Upper lobe of right lung (tissue), 1 donor: ENCODE measurements around the gene INSYN1. TPM values are rescaled to one million over a fixed set of nuclear protein-coding genes. Genes with fewer than 3 reads are reported as not detected.

ENCODE experiments used
- ATAC-seq: fragments of 200-7000 bp; cut with Tn5 transposase; one replicate; pipeline ENCODE4 v1.9.1; 2020; ENCODE audit warnings: mild to moderate bottlenecking, moderate library complexity
- DNase-seq: peaks from one replicate; pipeline ENCODE4 v3.0.0-alpha.2; 2020
- H3K27ac ChIP-seq: fragments of 200-600 bp; one replicate; pipeline ENCODE4 v1.8.0; 2022
- H3K27me3 ChIP-seq: fragments of 200-600 bp; one replicate; pipeline ENCODE4 v1.8.0; 2022; ENCODE audit warnings: mild to moderate bottlenecking
- H3K36me3 ChIP-seq: fragments of 200-600 bp; one replicate; pipeline ENCODE4 v1.8.0; 2022
- H3K4me1 ChIP-seq: fragments of 200-600 bp; one replicate; pipeline ENCODE4 v1.8.0; 2022
- H3K4me3 ChIP-seq: fragments of 200-600 bp; one replicate; pipeline ENCODE4 v1.8.0; 2022; ENCODE audit warnings: mild to moderate bottlenecking
- H3K9me3 ChIP-seq: fragments of 200-600 bp; one replicate; pipeline ENCODE4 v1.8.0; 2022
- intact Hi-C: fragments of 100-400 bp; cut with DNase I; formaldehyde crosslinking; loops from one replicate; pipeline ENCODE4 v1.11.0; 2022
- total RNA-seq: library from RNA; stranded (reverse); fragmentation: NEBNext Ultra II Directional; extraction: Animal tissue kit (Norgen Biotek cat#: 25700); gene quantifications from one replicate; pipeline ENCODE4 v1.2.1, GENCODE V29; 2021
- TF ChIP-seq, protein P1 (sequence below): fragments of 200-600 bp; IDR thresholded peaks from one replicate; pipeline ENCODE4 v1.8.0; 2022; ENCODE audit warnings: antibody characterized with exemption
- donor health status: DM: no; HTN: yes; CAD: no; lungs with severe emphysema.

Gene INSYN1
- total RNA-seq, 1 donor from 2014 or later = 6.2 TPM

DNA sequence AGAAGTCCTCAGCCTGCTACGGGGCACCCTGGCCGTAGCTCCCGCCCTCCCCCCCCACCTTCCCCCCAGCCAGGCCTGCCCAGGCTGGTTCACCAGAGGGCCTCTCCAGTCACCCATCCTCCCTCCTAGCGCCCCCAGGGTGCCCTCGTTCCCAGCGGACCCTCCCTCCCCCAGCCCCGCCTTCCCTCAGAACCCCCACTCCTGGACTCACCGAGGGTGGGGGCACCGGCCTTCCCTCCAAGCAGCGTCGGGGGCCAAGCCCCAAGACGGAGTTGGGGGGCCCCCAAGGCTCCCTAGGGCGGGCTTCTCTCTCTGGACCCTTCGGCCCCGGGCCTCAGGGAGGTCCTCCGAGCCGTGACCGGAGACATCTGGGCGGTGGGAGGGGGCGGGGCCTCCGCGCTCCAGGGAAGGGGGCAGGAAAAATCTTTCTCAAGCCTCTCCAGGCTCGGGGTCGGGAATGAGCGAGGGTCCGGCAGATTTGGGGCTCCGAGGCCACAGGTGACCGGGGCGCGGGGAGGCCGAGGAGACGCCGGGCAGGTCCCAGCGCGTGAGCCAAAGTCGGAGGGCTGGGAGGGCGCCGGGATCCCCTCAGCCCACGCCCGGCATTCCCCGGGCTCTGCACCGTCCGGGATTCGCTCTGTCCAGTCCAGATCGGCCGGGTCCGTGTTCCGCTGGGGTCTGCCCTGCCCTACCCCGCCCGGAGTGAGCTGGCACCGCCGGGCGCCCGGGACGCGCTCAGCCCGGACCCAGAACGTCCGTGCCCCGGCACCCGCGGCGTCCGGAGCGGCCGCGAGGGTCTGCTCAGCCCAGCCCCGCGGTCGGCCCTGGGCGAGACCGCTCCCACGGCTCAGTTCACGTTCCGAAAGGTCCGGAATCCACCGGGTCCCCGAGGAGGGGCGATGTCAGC lies 999 bp downstream of the INSYN1 start:
- intact Hi-C loops = no loop called here
- DNase-seq (no peak), ATAC-seq (peak; percentile 8)
- Histone ChIP-seq H3K9me3 (no peaks in the 10 kb centered on the region), H3K36me3 (no peaks in the 10 kb centered on the region), H3K4me3 (peak overlapping the region; percentile 46), H3K27me3 (peaks cover 21% of the 10 kb centered on the region), H3K27ac (no peak overlapping the region), H3K4me1 (peaks cover 4% of the 10 kb centered on the region)
- TF ChIP-seq, protein P1, sequence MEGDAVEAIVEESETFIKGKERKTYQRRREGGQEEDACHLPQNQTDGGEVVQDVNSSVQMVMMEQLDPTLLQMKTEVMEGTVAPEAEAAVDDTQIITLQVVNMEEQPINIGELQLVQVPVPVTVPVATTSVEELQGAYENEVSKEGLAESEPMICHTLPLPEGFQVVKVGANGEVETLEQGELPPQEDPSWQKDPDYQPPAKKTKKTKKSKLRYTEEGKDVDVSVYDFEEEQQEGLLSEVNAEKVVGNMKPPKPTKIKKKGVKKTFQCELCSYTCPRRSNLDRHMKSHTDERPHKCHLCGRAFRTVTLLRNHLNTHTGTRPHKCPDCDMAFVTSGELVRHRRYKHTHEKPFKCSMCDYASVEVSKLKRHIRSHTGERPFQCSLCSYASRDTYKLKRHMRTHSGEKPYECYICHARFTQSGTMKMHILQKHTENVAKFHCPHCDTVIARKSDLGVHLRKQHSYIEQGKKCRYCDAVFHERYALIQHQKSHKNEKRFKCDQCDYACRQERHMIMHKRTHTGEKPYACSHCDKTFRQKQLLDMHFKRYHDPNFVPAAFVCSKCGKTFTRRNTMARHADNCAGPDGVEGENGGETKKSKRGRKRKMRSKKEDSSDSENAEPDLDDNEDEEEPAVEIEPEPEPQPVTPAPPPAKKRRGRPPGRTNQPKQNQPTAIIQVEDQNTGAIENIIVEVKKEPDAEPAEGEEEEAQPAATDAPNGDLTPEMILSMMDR = no peak

DNA sequence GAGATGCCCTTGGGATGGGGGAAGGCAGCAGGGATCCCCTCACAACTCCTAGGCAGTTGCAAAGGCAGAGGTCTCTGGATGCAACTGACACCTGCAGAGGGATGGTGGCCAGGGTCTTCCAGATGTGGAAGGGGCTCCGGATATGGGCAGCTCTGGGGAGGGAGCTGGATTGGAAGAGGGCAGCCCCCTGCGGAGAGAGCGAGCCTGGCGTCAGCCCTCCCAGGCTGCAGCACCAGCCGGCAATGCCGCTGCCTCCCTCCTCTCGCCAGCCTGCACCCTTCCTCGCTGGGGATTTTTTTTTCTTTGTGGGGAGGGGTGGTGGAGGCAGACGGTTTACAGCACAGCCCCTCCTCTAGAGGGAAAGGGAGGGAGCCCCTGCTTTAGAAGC lies 1.6 kb downstream of the INSYN1 start:
- peak overlapping the region; percentile 46 for H3K4me3 ChIP-seq
- TF ChIP-seq, protein P1 = no peak
- DNase-seq = no peak
- intact Hi-C loops = no loop called here
- no peak for ATAC-seq
- H3K9me3 ChIP-seq = no peaks in the 10 kb centered on the region
- H3K36me3 ChIP-seq = no peaks in the 10 kb centered on the region
- H3K27me3 ChIP-seq = peaks cover 21% of the 10 kb centered on the region
- no peak overlapping the region for H3K27ac ChIP-seq
- H3K4me1 ChIP-seq = peaks cover 4% of the 10 kb centered on the region

DNA sequence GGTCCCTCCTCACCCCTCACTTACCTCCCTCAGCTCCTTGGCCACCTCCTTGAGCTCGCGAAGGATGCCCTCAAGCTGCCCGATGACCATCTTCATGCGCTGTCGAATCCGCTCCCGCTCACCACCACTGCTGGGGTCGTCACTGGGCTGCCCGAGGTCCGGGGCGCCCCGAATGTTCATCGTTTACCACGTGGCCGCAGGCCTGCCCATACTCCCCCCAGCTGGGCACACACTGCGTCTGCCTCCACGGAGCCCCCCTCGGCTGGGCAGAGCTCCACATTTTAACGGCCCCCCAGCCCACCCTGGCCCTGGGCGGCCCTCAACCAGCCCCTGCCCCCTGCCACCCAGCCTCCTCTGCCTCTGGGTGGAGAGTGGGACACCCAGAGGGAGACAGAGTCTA lies 2.2 kb downstream of the INSYN1 start:
- TF ChIP-seq, protein P1 = no peak
- H3K36me3 ChIP-seq = no peaks in the 10 kb centered on the region
- DNase-seq (no peak), ATAC-seq (no peak)
- H3K4me1 ChIP-seq = peaks cover 4% of the 10 kb centered on the region
- H3K27me3 ChIP-seq = peaks cover 21% of the 10 kb centered on the region
- intact Hi-C loops = no loop called here
- no peaks in the 10 kb centered on the region for H3K9me3 ChIP-seq
- H3K27ac ChIP-seq = no peak overlapping the region
- H3K4me3 ChIP-seq = no peak overlapping the region

DNA sequence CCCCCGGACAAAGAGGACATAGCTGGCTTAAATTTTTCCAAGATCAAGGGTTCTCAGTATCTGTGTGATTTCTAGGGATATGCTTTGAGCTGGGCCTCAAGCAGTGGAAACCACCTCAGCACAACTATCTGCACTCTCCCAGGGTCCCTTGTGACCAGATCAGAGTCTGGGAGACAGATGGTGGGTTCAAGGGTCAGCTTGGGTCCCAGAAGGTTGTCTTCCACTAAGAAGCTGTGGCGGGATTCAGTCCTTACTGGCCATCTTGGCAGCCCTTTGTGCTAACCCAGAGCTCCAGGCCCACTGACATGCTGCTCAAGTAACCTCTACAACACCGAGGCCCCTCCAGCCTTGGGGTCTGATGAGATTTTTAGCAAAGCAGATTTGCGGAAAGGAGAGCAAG lies 2.7 kb downstream of the INSYN1 start:
- DNase-seq = no peak
- Histone ChIP-seq H3K36me3 (no peaks in the 10 kb centered on the region), H3K9me3 (no peaks in the 10 kb centered on the region), H3K27me3 (peaks cover 21% of the 10 kb centered on the region), H3K4me3 (no peak overlapping the region), H3K4me1 (peaks cover 4% of the 10 kb centered on the region), H3K27ac (no peak overlapping the region)
- no peak for ATAC-seq
- TF ChIP-seq, protein P1 = no peak
- intact Hi-C loops = no loop called here

DNA sequence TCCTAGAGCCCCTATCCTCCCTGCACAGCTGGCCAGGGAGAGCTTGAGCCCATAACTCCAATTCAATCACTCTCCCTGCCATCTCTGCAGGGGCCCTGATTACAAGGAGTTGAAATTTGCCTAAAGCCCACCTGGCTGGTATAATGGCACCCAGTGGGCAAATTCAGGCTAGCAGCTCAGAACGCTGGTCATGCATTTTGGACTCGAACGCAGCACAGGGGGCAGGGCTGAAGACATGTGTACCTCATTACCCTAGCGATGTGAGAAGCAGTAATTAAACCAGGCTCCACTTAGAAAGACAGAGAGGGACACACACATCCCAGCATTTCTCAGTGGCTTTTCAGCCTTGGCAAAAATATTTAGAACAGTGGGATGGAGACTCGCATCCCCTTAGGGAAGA lies 3.2 kb downstream of the INSYN1 start:
- TF ChIP-seq, protein P1 = no peak
- no peak for ATAC-seq
- peaks cover 21% of the 10 kb centered on the region for H3K27me3 ChIP-seq
- H3K4me1 ChIP-seq = peaks cover 4% of the 10 kb centered on the region
- H3K27ac ChIP-seq = no peak overlapping the region
- intact Hi-C loops = no loop called here
- H3K36me3 ChIP-seq = no peaks in the 10 kb centered on the region
- H3K9me3 ChIP-seq = no peaks in the 10 kb centered on the region
- H3K4me3 ChIP-seq = no peak overlapping the region
- DNase-seq = no peak
